A549 (cell line): ENCODE data around the gene SART1.

Source experiments
- CTCF ChIP-seq: fragments of >200 bp; sonication (Bioruptor Twin); formaldehyde crosslinking; IDR thresholded peaks from 3 replicates; pipeline ENCODE4 v1.5.1; 2016
- E2F6 ChIP-seq: IDR thresholded peaks from 2 replicates; pipeline ENCODE4 v1.6.1; 2012; ENCODE audit warnings: low read depth, borderline replicate concordance
- EHMT2 ChIP-seq: fragments of 200-600 bp; sonication (generic); IDR thresholded peaks from 2 replicates; pipeline ENCODE4 v1.6.1; 2016; ENCODE audit warnings: antibody characterized with exemption, low read depth, mild to moderate bottlenecking, moderate library complexity
- HMGXB4 ChIP-seq: fragments of 250-450 bp; sonication (Bioruptor Pico); IDR thresholded peaks from 2 replicates; pipeline ENCODE4 v1.5.0; 2021; ENCODE audit warnings: mild to moderate bottlenecking, moderate library complexity, borderline replicate concordance
- JUN ChIP-seq, 2 experiments: fragments of >200 bp; sonication (Bioruptor Twin); formaldehyde crosslinking; IDR thresholded peaks; 2 replicates in 1 of 2; 3 replicates in 1 of 2; pipeline ENCODE4 v1.6.1; 2016 to 2017
- NR3C1 ChIP-seq: fragments of >200 bp; sonication (Bioruptor Twin); formaldehyde crosslinking; IDR thresholded peaks from 3 replicates; pipeline ENCODE4 v1.6.1; 2017
- POLR2AphosphoS2 ChIP-seq: conservative IDR thresholded peaks from 2 replicates; pipeline ENCODE4 v1.6.1; 2012; ENCODE audit warnings: low read length, improper control_type of control experiment, inconsistent platforms
- RAD21 ChIP-seq, 2 experiments: fragments of >200 bp in 1 of 2; sonication (Bioruptor Twin) in 1 of 2; formaldehyde crosslinking in 1 of 2; IDR thresholded peaks in 1 of 2; conservative IDR thresholded peaks in 1 of 2; 2 replicates in 1 of 2; 3 replicates in 1 of 2; pipeline ENCODE4 v1.6.1; 2012 to 2018; ENCODE audit warnings: inconsistent platforms in 1 of 2
- SMC3 ChIP-seq: fragments of >200 bp; sonication (Bioruptor Twin); formaldehyde crosslinking; IDR thresholded peaks from 3 replicates; pipeline ENCODE4 v1.6.1; 2018; ENCODE audit warnings: inconsistent platforms

GRCh38 chr11:65917434-65918210 lies 43.9 kb upstream of the SART1 start:
- TF ChIP-seq NR3C1 (no peak), E2F6 (no peak; the same call in 1 of the 2 replicates), HMGXB4 (CRISPR knock-in tag) (no peak), CTCF (no peak), SMC3 (no peak), EHMT2 (no peak), JUN (IDR thresholded peaks at IDR 0.05) (no peak), POLR2AphosphoS2 (no peak), RAD21 (conservative IDR thresholded peaks at IDR 0.05 in 1 of 2, IDR thresholded peaks at IDR 0.05 in 1 of 2) (no peak)
